ENCODE measurements around the gene ATOSB. TPM values are rescaled to one million over a fixed set of nuclear protein-coding genes. Genes with fewer than 3 reads are reported as not detected.

Gene ATOSB
- total RNA-seq, 1 donor from 2014 or later, result 51.0 TPM

- Mint-ChIP-seq H3K36me3 (ENCODE audit: unreplicated experiment) (peaks cover 10% of the 10 kb centered on the region), H3K9me3 (ENCODE audit: unreplicated experiment) (peaks cover 2% of the 10 kb centered on the region), H3K4me1 (ENCODE audit: low read depth, unreplicated experiment) (no peaks in the 10 kb centered on the region), H3K27ac (ENCODE audit: unreplicated experiment) (no peak overlapping the region), H3K4me3 (ENCODE audit: unreplicated experiment) (no peak overlapping the region), H3K27me3 (ENCODE audit: unreplicated experiment) (no peaks in the 10 kb centered on the region)
- no peak for DNase-seq
- no peak for TF ChIP-seq CTCF (IDR thresholded peaks at IDR 0.05; ENCODE audit: partially characterized antibody, unreplicated experiment)
Observed at GRCh38 chr9:35054185-35054835, 61.4 kb downstream of the ATOSB start.

Other genes starting within 250 kb of the ATOSB start
- gene PHF24, start 157.6 kb downstream of the ATOSB start, total RNA-seq (ENCODE audit: unreplicated experiment), result 3.1 TPM
- 137 TPM for gene DNAJB5, start 126.1 kb downstream of the ATOSB start, total RNA-seq (ENCODE audit: unreplicated experiment)
- 297 TPM for gene VCP, start 43.2 kb downstream of the ATOSB start, total RNA-seq (ENCODE audit: unreplicated experiment)
- gene FANCG, start 35.9 kb downstream of the ATOSB start, total RNA-seq (ENCODE audit: unreplicated experiment), result 49.0 TPM
- gene PIGO, start 19.3 kb downstream of the ATOSB start, total RNA-seq (ENCODE audit: unreplicated experiment), result 19.0 TPM
- 73.0 TPM for gene STOML2, start 12.7 kb downstream of the ATOSB start, total RNA-seq (ENCODE audit: unreplicated experiment)
- gene UNC13B, start 46.1 kb upstream of the ATOSB start, total RNA-seq (ENCODE audit: unreplicated experiment), result 90.7 TPM

Measured in glutamatergic neuron (in vitro differentiated cells).